Measurements from ENCODE around the gene CCZ1B. TPM values are rescaled to one million over a fixed set of nuclear protein-coding genes. Genes with fewer than 3 reads are reported as not detected.
"Not testable (repeated sequence)": the region's sequence is repeated elsewhere in the genome, so short reads cannot be mapped to it uniquely, and the experiment has no call there.

The CCZ1B gene
- total and polyA plus RNA-seq, 4 donors = 9.6 to 23.8 (median 16.0) TPM

- no peak overlapping the region for H3K27ac ChIP-seq (ENCODE audit: low read depth in 1 of 2, low read length in 2 of 2)
- no peak for TF ChIP-seq ZBTB33 (IDR thresholded peaks at IDR 0.05)
- TF ChIP-seq YY1 (IDR thresholded peaks at IDR 0.05) = no peak
- no peak for TF ChIP-seq NR2F2 (IDR thresholded peaks at IDR 0.05)
- no peak for TF ChIP-seq REST (IDR thresholded peaks at IDR 0.05)
- no peak for TF ChIP-seq FOXA1 (IDR thresholded peaks at IDR 0.05)
- no peak for TF ChIP-seq EGR1 (IDR thresholded peaks at IDR 0.05; ENCODE audit: low read depth in 2 of 2)
- no peak for TF ChIP-seq TAF1 (conservative IDR thresholded peaks at IDR 0.05)
- no peaks in the 10 kb centered on the region for H3K36me3 ChIP-seq (ENCODE audit: control insufficient read depth in 4 of 4, insufficient read depth in 3 of 4, low read depth in 1 of 4, low read length in 3 of 4)
- no peak for DNase-seq (ENCODE audit: low spot score)
- H3K27me3 ChIP-seq (ENCODE audit: control insufficient read depth in 4 of 4, insufficient read depth in 4 of 4, low read length in 3 of 4) = peaks cover 0 to 4% (median 0%) of the 10 kb centered on the region in 4 donors
- WGBS = 72% methylated on average over 7 of the region's 7 CpGs
- no peak overlapping the region for H3K4me3 ChIP-seq (ENCODE audit: low read depth in 1 of 3, low read length in 3 of 3)
- H3K9me3 ChIP-seq (ENCODE audit: control insufficient read depth in 4 of 4, low read length in 3 of 4) = no peaks in the 10 kb centered on the region
- H3K4me1 ChIP-seq (ENCODE audit: control insufficient read depth in 4 of 4, insufficient read depth in 4 of 4, low read length in 3 of 4) = no peaks in the 10 kb centered on the region
- no peak overlapping the region for H3K9ac ChIP-seq (ENCODE audit: low read depth in 1 of 2, low read length in 2 of 2)
These were observed 5.1 kb upstream of the CCZ1B start for GRCh38 chr7:6831018-6831725.

DNA sequence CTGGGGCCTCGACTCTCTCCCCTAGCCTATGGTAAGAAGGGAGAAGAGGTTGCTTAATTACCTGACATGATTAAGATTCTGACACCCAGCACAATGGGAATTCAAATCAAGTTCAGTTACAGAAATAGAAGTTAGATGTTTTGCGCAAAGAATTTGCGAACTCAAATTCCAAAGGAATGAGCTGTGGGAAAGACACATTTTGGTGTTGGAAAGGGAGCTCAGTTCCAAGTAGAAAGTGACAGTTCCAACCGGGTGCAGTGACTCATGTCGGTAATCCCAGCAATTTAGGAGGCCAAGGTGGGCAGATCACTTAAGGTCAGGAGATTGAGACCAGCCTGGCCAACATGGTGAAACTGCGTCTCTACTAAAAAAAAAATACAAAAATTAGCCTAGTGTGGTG, 4.0 kb upstream of the CCZ1B start:
- H3K9me3 ChIP-seq (ENCODE audit: control insufficient read depth in 4 of 4, low read length in 3 of 4); H3K36me3 ChIP-seq (ENCODE audit: control insufficient read depth in 4 of 4, insufficient read depth in 3 of 4, low read depth in 1 of 4, low read length in 3 of 4); H3K27me3 ChIP-seq (ENCODE audit: control insufficient read depth in 4 of 4, insufficient read depth in 4 of 4, low read length in 3 of 4); H3K4me3 ChIP-seq (ENCODE audit: low read depth in 1 of 3, low read length in 3 of 3); DNase-seq (ENCODE audit: low spot score); H3K4me1 ChIP-seq (ENCODE audit: control insufficient read depth in 4 of 4, insufficient read depth in 4 of 4, low read length in 3 of 4); H3K27ac ChIP-seq (ENCODE audit: low read depth in 1 of 2, low read length in 2 of 2); H3K9ac ChIP-seq (ENCODE audit: low read depth in 1 of 2, low read length in 2 of 2): not testable (repeated sequence)
- WGBS = 88% methylated on average over 6 of the region's 6 CpGs

GRCh38 chr7:6829616-6830015, 3.5 kb upstream of the CCZ1B start:
- H3K27me3 ChIP-seq (ENCODE audit: control insufficient read depth in 4 of 4, insufficient read depth in 4 of 4, low read length in 3 of 4); H3K9me3 ChIP-seq (ENCODE audit: control insufficient read depth in 4 of 4, low read length in 3 of 4); H3K36me3 ChIP-seq (ENCODE audit: control insufficient read depth in 4 of 4, insufficient read depth in 3 of 4, low read depth in 1 of 4, low read length in 3 of 4); DNase-seq (ENCODE audit: low spot score); H3K27ac ChIP-seq (ENCODE audit: low read depth in 1 of 2, low read length in 2 of 2); H3K4me3 ChIP-seq (ENCODE audit: low read depth in 1 of 3, low read length in 3 of 3); H3K9ac ChIP-seq (ENCODE audit: low read depth in 1 of 2, low read length in 2 of 2); H3K4me1 ChIP-seq (ENCODE audit: control insufficient read depth in 4 of 4, insufficient read depth in 4 of 4, low read length in 3 of 4): not testable (repeated sequence)
- WGBS = 65% methylated on average over 5 of the region's 5 CpGs

GRCh38 chr7:6827180-6827579, 1.1 kb upstream of the CCZ1B start:
- H3K9me3 ChIP-seq (ENCODE audit: control insufficient read depth in 4 of 4, low read length in 3 of 4); H3K4me1 ChIP-seq (ENCODE audit: control insufficient read depth in 4 of 4, insufficient read depth in 4 of 4, low read length in 3 of 4); H3K27ac ChIP-seq (ENCODE audit: low read depth in 1 of 2, low read length in 2 of 2); H3K9ac ChIP-seq (ENCODE audit: low read depth in 1 of 2, low read length in 2 of 2); H3K27me3 ChIP-seq (ENCODE audit: control insufficient read depth in 4 of 4, insufficient read depth in 4 of 4, low read length in 3 of 4); H3K36me3 ChIP-seq (ENCODE audit: control insufficient read depth in 4 of 4, insufficient read depth in 3 of 4, low read depth in 1 of 4, low read length in 3 of 4); DNase-seq (ENCODE audit: low spot score); H3K4me3 ChIP-seq (ENCODE audit: low read depth in 1 of 3, low read length in 3 of 3): not testable (repeated sequence)
- 75% methylated on average over 12 of the region's 12 CpGs for WGBS

DNA sequence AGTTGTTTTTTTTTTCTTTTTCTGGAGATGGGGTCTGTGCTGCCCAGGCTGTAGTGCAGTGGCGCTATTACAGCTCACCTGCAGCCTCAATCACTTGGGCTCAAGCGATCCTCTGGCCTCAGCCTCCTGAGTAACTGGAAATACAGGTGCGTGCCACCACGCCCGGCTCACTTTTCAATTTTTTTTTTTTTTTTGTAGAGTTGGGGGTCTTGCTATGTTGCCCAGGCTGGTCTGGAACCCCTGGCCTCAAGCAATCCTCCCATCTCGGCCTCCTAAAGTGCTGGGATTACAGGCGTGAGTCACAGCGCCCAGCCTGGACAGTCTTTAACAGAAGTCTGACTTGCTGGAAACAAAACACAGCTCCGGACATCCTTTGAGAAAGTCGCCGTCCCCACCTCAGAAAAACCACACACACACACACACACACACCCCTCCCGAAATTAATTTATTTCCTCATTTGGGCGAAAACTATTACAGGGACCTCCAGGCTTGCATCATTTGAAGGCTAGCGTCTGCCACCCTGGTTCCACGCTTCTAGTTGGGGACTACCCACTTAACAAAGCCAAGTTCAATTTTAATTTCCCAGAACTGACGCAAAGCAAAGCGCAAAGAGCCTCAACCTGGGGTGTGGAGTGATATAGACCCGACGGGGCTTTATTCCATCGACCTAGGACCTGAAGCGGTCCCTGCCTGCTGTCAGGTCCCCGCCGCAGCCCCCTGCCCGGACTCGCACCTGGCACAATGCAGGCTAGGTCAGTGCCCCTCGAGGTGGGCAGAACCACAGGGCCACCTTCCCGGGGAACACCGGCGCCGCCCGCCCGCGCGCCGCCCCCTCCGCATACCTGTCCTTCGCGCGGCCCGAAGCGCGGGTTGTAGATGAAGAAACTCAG, 594 bp downstream of the CCZ1B start:
- 39% methylated on average over 10 of the region's 42 CpGs for WGBS
- H3K4me1 ChIP-seq (ENCODE audit: control insufficient read depth in 4 of 4, insufficient read depth in 4 of 4, low read length in 3 of 4); H3K9me3 ChIP-seq (ENCODE audit: control insufficient read depth in 4 of 4, low read length in 3 of 4); DNase-seq (ENCODE audit: low spot score); H3K27me3 ChIP-seq (ENCODE audit: control insufficient read depth in 4 of 4, insufficient read depth in 4 of 4, low read length in 3 of 4); H3K4me3 ChIP-seq (ENCODE audit: low read depth in 1 of 3, low read length in 3 of 3); H3K36me3 ChIP-seq (ENCODE audit: control insufficient read depth in 4 of 4, insufficient read depth in 3 of 4, low read depth in 1 of 4, low read length in 3 of 4); H3K9ac ChIP-seq (ENCODE audit: low read depth in 1 of 2, low read length in 2 of 2); H3K27ac ChIP-seq (ENCODE audit: low read depth in 1 of 2, low read length in 2 of 2): not testable (repeated sequence)

- not testable (repeated sequence) for H3K36me3 ChIP-seq (ENCODE audit: control insufficient read depth in 4 of 4, insufficient read depth in 3 of 4, low read depth in 1 of 4, low read length in 3 of 4); H3K27ac ChIP-seq (ENCODE audit: low read depth in 1 of 2, low read length in 2 of 2); DNase-seq (ENCODE audit: low spot score); H3K4me1 ChIP-seq (ENCODE audit: control insufficient read depth in 4 of 4, insufficient read depth in 4 of 4, low read length in 3 of 4); H3K9ac ChIP-seq (ENCODE audit: low read depth in 1 of 2, low read length in 2 of 2); H3K27me3 ChIP-seq (ENCODE audit: control insufficient read depth in 4 of 4, insufficient read depth in 4 of 4, low read length in 3 of 4); H3K9me3 ChIP-seq (ENCODE audit: control insufficient read depth in 4 of 4, low read length in 3 of 4); H3K4me3 ChIP-seq (ENCODE audit: low read depth in 1 of 3, low read length in 3 of 3)
- WGBS = 96% methylated on average over 6 of the region's 6 CpGs
These were observed 4.5 kb downstream of the CCZ1B start for GRCh38 chr7:6821622-6822021.

All from liver (tissue), 9 donors.